ENCODE measurements around the gene DNAJC5.
"Not testable (repeated sequence)": the region's sequence is repeated elsewhere in the genome, so short reads cannot be mapped to it uniquely, and the experiment has no call there.

DNAJC5 gene

GRCh38 chr20:63956664-63957003 lies 61.7 kb downstream of the DNAJC5 start:
- no peak for DNase-seq (ENCODE audit: low spot score)

DNA sequence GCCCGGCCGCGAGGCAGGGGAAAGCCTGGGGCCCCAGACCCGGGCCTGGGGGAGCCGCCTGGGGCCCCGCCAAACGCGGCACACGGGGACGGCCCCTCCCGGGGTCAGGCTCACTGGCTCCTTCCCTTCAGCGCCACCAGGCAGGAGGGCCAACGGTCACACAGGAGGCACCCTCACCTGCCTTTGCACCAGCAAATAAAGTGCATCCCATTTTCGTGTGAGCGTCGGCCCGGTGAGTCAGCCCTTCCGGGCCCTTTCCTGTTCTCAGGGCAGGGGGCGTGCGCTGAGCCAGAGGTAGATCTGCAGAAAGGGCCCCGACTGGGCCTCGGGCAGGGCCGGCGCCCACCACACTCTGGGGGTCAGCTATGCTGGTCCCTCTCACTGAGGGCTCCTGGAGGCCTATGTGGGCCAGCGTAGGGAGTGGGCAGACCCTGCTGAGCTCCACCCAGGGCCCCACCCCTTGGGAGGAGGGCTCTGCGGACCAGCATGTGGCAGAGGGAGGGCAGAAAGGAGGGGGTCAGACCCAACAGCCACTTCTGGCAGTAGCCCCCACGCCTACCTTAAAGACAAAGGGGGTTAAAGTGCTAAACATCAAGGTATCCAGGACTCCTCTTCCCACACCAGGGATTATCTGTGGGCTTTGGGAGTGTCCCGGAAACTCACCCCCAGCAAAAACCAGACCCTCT lies 62.2 kb downstream of the DNAJC5 start:
- DNase-seq (ENCODE audit: low spot score): peak; percentile 87

- DNase-seq (ENCODE audit: low spot score): peak; percentile 44
Measured at GRCh38 chr20:63957690-63958441, 62.9 kb downstream of the DNAJC5 start.

DNA sequence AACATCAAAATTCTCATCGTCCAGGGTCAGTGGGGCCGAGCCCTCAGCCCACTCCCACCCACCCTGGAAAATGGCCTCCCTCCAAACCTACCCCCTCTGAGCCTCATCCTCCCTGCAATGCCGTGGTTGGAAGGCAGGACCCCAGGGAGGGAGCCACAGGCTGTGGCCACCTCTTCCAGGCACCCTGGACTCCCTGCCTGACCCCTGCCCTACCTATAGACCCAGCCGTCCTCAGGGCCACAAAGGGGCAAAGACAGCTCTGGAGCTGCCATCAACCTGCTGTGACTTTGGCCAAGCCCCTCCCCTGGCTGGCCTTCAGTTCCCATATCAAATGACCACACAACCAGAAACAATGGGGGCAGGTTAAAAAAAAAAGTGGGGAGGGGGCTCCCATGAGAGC lies 63.5 kb downstream of the DNAJC5 start:
- no peak for DNase-seq (ENCODE audit: low spot score)

- no peak for DNase-seq (ENCODE audit: low spot score)
Measured at GRCh38 chr20:63958964-63959698, 64.2 kb downstream of the DNAJC5 start.

DNA sequence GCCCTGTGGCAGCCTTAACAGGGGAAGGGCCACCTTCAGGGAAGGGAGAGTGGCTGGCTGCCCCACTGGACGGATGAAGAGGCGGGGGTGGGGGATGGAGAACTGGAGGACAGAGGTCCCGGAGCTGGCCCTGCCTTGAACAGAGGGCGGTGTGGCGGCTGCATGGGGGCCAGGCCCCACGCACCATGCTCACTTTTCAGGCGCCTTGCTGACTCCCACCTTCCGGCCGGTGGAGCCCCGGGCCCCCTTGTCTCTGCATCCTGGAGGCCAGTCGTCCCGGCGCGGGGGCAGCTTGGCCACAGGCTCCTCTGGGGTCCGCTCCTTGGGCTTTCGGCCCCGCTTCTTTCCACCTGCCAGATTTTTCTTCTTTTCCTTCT lies 64.8 kb downstream of the DNAJC5 start:
- DNase-seq (ENCODE audit: low spot score): no peak

GRCh38 chr20:63960654-63961621 lies 66.0 kb downstream of the DNAJC5 start:
- DNase-seq (ENCODE audit: low spot score): not testable (repeated sequence)

DNA sequence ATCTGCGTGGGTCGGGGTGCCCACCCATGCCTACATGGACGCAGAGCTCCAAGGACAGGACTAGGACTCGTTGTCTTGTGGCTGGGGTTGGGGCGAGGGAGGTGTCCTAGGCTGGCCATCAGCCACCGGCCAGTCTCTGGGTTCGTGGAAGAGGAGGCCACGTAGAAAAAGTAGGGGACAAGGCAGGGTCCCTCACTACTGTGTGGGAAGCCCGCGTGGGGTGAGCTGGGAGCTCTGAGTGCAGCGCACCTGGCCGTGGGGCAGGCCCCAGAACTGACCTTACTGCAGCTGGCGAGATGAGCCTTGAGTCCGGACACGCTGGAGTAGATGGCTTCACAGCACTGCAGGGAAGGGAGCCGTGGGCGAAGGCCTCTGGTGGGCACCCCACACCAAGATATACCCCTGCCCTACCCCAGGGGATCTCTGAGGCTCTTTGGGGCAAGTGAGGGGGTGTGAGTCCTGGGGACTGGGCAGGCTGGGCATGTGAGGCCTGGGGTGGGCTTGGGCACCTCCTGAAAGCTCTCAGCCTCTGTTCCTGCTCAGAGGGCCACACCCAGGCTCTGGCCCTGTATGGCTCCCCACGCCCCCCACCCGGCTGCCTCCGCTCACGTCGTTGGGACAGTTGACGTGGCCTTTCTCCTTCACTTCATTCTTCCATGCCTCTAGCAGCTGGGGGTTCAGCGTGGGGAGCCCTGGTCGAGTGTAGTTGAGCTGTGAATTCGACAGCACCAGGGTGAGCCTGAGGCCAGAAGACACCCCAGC lies 66.9 kb downstream of the DNAJC5 start:
- no peak for DNase-seq (ENCODE audit: low spot score)

DNA sequence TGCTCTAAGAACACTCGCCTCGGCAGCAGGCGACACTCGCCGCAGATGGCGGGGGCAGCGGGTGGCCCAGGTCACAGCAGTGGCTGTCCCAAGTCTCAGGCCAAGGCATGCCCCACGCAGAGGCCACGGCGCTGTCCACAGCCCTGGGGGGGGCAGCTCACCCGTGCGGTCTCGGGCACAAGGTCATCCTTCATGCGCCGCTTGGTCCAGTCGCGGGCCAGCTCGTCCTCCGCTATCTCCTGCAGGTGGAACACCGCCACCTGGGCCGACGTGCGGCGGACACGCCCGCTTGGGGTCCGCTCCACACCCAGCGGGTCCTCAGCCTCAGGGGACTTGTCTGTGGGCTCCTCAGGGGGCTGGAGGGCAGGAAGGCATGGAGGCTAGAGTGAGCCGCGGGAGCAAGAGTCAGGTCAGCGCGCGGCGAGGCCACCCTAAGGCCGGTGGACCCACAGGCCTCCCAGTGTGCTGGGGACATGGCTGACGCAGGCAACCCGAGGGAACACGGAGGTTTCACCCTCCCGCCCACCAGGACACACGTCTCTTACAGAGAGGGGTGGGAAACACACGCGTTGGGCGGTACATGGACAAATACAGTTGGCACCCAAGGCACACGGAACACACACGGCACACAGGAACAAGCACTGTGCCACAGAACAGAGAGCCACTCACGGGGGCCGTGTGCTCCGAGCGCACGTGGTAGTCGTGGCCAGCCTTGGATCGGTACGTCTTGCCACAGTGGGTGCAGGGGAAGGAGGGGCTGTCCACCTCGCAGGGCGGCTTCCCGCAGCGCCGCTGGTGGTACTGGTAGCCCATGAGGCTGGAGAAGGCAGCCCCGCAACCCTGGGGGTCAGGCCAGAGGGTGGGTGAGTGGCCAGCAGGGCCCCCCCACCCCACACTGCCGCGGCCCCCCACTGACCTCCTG lies 67.8 kb downstream of the DNAJC5 start:
- no peak for DNase-seq (ENCODE audit: low spot score)

- no peak for DNase-seq (ENCODE audit: low spot score)
Measured at GRCh38 chr20:63963348-63963741, 68.4 kb downstream of the DNAJC5 start.

GRCh38 chr20:63963784-63964301 lies 68.9 kb downstream of the DNAJC5 start:
- DNase-seq (ENCODE audit: low spot score): no peak

DNA sequence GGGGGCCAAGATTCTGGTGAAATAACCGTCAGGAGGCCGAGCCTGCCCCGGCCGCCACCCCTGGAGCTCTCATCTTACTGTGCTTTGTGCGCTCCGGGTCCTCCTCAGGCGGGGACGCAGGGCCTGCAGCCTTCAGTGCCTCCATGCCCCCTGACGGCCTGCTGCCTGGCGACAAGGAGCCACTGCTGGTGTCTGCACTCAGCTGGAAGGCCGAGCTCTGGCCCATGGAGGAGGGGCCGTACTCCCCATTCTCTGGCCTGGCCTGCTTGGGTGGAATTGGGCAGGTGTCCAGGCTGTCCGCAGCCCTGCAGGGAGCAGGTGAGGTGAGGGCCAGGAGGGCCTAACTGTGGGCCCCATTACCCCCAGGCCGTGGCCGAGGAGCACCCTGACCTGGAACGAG lies 69.5 kb downstream of the DNAJC5 start:
- no peak for DNase-seq (ENCODE audit: low spot score)

DNA sequence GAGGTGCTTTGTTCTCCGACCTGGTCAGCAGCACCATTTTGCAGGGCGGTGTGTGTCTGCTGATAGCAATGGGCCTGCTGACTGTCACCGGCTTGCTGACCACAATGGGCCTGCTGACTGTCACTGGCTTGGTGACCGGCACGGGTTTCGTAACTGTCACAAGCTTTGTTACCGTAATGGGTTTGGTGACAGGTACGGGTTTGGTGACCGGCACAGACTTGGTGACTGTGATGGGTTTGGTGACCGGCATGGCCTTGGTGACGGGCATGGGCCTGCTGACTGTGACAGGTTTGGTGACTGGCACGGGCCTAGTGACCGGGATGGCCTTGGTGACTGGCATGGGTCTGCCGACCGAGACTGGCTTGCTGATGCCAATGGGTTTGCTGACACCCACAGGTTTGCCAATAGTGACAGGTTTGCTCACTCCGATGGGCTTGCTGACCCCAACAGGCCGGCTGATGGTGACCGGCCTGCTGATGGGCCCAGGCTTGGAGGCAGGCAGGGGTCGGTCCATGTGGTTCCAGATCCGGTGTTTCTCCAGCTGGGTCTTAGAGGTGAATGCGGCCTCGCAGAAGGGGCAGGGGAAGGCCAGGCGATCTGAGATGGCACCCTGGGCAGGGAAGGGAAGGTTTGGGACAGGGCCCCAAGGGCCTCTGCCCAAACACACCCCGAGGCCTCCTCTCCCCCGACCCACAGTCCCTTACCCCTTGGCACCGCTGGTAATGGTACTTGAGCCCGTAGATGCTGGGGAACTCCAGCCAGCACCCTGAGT lies 71.4 kb downstream of the DNAJC5 start:
- no peak for DNase-seq (ENCODE audit: low spot score)

- DNase-seq (ENCODE audit: low spot score): no peak
Measured at GRCh38 chr20:63966944-63967322, 72.0 kb downstream of the DNAJC5 start.

DNA sequence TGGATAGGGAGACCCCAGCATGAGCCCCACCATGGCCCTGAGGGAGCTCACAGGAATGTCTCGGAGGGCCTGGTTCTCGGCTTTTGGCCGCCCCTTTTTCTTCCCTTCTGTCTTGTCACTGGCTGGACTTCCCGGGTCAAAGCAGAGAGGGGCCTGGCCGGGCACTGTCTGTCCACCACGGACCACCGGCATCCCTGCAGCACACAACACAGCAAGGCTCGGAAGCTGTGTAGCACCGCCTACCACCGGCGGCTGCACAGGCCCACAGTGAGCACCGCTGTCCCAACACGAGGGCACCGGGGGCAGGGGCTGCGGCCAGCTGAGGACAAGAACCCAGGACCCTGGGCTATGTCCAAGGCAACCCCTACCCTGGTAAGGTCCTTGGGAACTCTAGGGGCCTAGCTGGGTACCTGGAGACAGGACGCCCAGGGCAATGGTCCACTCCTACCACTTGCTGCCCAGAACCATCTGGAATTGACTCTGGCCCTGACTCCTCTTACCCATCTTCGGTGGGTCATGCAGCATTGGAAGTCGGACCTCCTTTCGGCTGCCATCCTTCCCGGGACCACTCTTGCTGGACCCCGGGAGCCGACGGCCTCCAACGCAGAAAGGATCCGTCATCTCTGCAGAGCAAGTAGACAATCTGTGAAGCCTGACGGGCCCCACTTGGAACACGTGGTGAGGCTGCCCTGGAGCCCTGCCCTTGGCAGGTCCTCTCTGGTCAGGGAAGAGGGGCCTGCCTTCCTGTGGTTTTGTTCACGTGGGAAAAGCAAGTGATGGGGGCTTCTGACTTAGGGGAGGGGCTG lies 72.6 kb downstream of the DNAJC5 start:
- no peak for DNase-seq (ENCODE audit: low spot score)

DNA sequence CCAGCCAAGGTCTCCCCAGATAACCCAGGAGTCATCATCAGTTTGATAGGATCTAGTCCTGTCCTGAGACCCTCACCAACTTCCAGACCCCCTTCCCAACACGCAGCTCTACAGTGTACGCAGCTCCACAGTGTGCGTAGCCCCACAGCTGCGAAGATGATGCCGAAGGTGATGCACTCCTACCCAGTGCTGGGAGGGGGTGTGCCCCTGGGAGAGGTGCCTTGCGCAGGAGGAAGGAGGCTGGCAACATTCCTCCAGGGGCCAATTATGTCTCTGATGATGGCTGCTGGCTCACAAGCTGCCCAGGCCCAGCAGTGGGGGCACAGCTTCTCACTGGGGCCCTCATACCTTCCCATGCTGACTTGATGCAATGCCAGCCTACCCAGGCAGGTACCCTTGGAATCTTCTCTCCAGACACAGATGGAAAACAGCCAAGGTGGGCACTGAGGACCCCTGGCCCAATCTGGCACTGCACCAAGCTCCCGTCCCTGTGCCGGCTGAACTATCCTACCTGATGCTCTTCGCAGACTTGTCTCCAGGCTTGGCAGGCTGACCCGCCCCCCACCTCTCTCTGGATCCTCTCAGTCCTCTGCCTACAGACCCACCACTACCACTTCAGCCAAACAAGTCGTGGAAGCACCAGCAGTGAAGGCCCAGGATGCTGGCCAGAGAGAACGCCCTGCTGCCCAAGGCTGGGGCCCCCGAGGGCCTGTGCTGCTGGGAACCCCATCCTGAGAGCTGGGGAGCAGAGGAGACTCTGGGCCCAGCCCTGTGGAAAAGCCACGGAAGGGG lies 73.4 kb downstream of the DNAJC5 start:
- DNase-seq (ENCODE audit: low spot score): no peak

Measured in GM03348 (cell line).